Panc1 (cell line): ENCODE results near the gene NOTO.

ENCODE experiments used
- CTCF ChIP-seq: fragments of 450-650 bp; IDR thresholded peaks from 2 replicates; pipeline ENCODE4 v1.5.1; 2017; ENCODE audit warnings: mild to moderate bottlenecking
- POLR2AphosphoS5 ChIP-seq: IDR thresholded peaks from 2 replicates; pipeline ENCODE4 v1.6.1; 2012; ENCODE audit warnings: mild to moderate bottlenecking, low read depth, low read length, moderate library complexity
- REST ChIP-seq, 2 experiments: IDR thresholded peaks; 2 replicates each; pipeline ENCODE4 v1.6.1; 2011 to 2012; ENCODE audit warnings: low read depth in 2 of 2, control low read depth in 1 of 2, low read length in 1 of 2, mild to moderate bottlenecking in 1 of 2, moderate library complexity in 1 of 2; ENCODE audit not compliant: insufficient read depth in 1 of 2

- peak; percentile 99 for TF ChIP-seq CTCF
- TF ChIP-seq POLR2AphosphoS5: no peak
- TF ChIP-seq REST (IDR thresholded peaks at IDR 0.05; ENCODE audit: insufficient read depth in 1 of 2, low read depth in 2 of 2, low read length in 1 of 2): 0 out of 4 replicates have a peak, but pooled peaks of 1 of the 2 experiments have one; percentile 45
Observed at GRCh38 chr2:73176881-73177644, 25.3 kb upstream of the NOTO start.
